ENCODE measurements around the gene L3MBTL4. TPM values are rescaled to one million over a fixed set of nuclear protein-coding genes. Genes with fewer than 3 reads are reported as not detected.

The L3MBTL4 gene
- total and polyA plus RNA-seq, 7 donors = 0.04 to 1.3 (median 0.22) TPM

DNA sequence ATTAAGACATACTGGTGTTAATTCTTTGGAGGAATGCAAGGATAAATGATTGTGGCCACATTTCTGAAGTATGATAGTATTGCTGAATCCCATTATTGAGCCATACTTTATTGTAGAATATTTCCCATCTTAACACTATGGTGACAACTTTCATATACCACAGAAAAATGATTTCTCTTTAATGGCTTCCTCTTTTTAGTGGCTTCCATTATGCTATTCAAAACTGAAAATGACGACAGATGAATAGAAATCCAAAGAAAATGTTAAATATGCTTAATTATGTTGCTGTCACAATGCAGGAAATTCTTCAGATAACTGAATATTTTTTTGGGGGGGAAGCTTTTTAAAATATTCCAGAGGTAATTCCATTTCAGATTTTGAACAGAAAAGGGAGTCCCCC is 430.5 kb downstream of the L3MBTL4 start:
- 57 to 73% (median 65%) methylated on average over 1 of the region's 1 CpG for WGBS, 3 donors
- Histone ChIP-seq H3K27ac (no peak overlapping the region), H3K9me3 (no peaks in the 10 kb centered on the region), H3K4me1 (no peaks in the 10 kb centered on the region), H3K36me3 (ENCODE audit: insufficient read depth in 1 of 2, low read depth in 1 of 2) (no peaks in the 10 kb centered on the region), H3K27me3 (ENCODE audit: insufficient read depth in 3 of 3, low read length in 2 of 3) (no peaks in the 10 kb centered on the region), H3K4me3 (no peak overlapping the region)
- intact Hi-C loops (cut with DNase I) = no loop called here
- DNase-seq = no peak
- no peak for ATAC-seq
- TF ChIP-seq, protein P1, sequence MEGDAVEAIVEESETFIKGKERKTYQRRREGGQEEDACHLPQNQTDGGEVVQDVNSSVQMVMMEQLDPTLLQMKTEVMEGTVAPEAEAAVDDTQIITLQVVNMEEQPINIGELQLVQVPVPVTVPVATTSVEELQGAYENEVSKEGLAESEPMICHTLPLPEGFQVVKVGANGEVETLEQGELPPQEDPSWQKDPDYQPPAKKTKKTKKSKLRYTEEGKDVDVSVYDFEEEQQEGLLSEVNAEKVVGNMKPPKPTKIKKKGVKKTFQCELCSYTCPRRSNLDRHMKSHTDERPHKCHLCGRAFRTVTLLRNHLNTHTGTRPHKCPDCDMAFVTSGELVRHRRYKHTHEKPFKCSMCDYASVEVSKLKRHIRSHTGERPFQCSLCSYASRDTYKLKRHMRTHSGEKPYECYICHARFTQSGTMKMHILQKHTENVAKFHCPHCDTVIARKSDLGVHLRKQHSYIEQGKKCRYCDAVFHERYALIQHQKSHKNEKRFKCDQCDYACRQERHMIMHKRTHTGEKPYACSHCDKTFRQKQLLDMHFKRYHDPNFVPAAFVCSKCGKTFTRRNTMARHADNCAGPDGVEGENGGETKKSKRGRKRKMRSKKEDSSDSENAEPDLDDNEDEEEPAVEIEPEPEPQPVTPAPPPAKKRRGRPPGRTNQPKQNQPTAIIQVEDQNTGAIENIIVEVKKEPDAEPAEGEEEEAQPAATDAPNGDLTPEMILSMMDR (IDR thresholded peaks at IDR 0.05) = no peak

- WGBS, 3 donors = 47 to 77% (median 71%) methylated on average over 4 of the region's 4 CpGs
- intact Hi-C loops (cut with DNase I) = no loop called here
- Histone ChIP-seq H3K4me1 (no peaks in the 10 kb centered on the region), H3K27ac (no peak overlapping the region), H3K27me3 (ENCODE audit: insufficient read depth in 3 of 3, low read length in 2 of 3) (no peaks in the 10 kb centered on the region), H3K4me3 (no peak overlapping the region), H3K9me3 (no peaks in the 10 kb centered on the region), H3K36me3 (ENCODE audit: insufficient read depth in 1 of 2, low read depth in 1 of 2) (no peaks in the 10 kb centered on the region)
- ATAC-seq (no peak), DNase-seq (no peak)
- TF ChIP-seq, protein P1 (IDR thresholded peaks at IDR 0.05) = no peak
Observed at GRCh38 chr18:5983488-5983887, 431.2 kb downstream of the L3MBTL4 start.

- intact Hi-C loops (cut with DNase I) = no loop called here
- H3K36me3 ChIP-seq (ENCODE audit: insufficient read depth in 1 of 2, low read depth in 1 of 2) = no peaks in the 10 kb centered on the region
- no peaks in the 10 kb centered on the region for H3K9me3 ChIP-seq
- no peak overlapping the region for H3K27ac ChIP-seq
- H3K4me1 ChIP-seq = no peaks in the 10 kb centered on the region
- 81 to 92% (median 88%) methylated on average over 3 of the region's 3 CpGs for WGBS, 3 donors
- DNase-seq (no peak), ATAC-seq (no peak)
- TF ChIP-seq, protein P1 (IDR thresholded peaks at IDR 0.05) = no peak
- H3K4me3 ChIP-seq = no peak overlapping the region
- H3K27me3 ChIP-seq (ENCODE audit: insufficient read depth in 3 of 3, low read length in 2 of 3) = no peaks in the 10 kb centered on the region
Observed at GRCh38 chr18:5982332-5982731, 432.4 kb downstream of the L3MBTL4 start.

- 90 to 97% (median 93%) methylated on average over 5 of the region's 5 CpGs for WGBS, 3 donors
Observed at GRCh38 chr18:5980721-5981120, 434.0 kb downstream of the L3MBTL4 start.

More at GRCh38 chr18:5980721-5981120, 434.0 kb downstream of the L3MBTL4 start:
- no peak for DNase-seq
- TF ChIP-seq, protein P1 (IDR thresholded peaks at IDR 0.05) = no peak
- Histone ChIP-seq H3K27ac (no peak overlapping the region), H3K36me3 (ENCODE audit: insufficient read depth in 1 of 2, low read depth in 1 of 2) (no peaks in the 10 kb centered on the region), H3K27me3 (ENCODE audit: insufficient read depth in 3 of 3, low read length in 2 of 3) (no peaks in the 10 kb centered on the region), H3K4me1 (no peaks in the 10 kb centered on the region), H3K9me3 (no peaks in the 10 kb centered on the region), H3K4me3 (no peak overlapping the region)
- intact Hi-C loops (cut with DNase I) = no loop called here
- no peak for ATAC-seq
